ENCODE results near the gene TRPV4. TPM values are rescaled to one million over a fixed set of nuclear protein-coding genes. Genes with fewer than 3 reads are reported as not detected.

Gene TRPV4
- total and polyA plus RNA-seq, 9 of the 15 experiments (the other 6 are each of a cell fraction or from before 2014, with no cell fraction given) = 0.13 TPM; not detected in 8

GRCh38 chr12:109804820-109805761 lies 28.1 kb downstream of the TRPV4 start:
- no peak overlapping the region for H3K9ac ChIP-seq (ENCODE audit: insufficient read depth in 1 of 2, low read depth in 2 of 2, low read length in 2 of 2)
- intact Hi-C loops (cut with micrococcal nuclease) = loop anchor here (1.0 to 5.0 kb wide), 2 partner anchors 40 to 72 kb away; no protein-coding TSS in a partner anchor
- peaks cover 9% of the 10 kb centered on the region; the same call in 1 of the 2 replicates for H4K20me1 ChIP-seq (replicated peaks; ENCODE audit: control insufficient read depth, insufficient read depth, low read length)
- FAIRE-seq (peak; percentile 92), ATAC-seq (peak; percentile 95), DNase-seq (ENCODE audit: extremely low read depth in 1 of 4, low spot score in 3 of 4) (peak; percentile 63 to 90 (median 87))
- no peak overlapping the region for H3K27ac ChIP-seq (ENCODE audit: extremely low read depth, low read depth, low read length)
- H2AFZ ChIP-seq (ENCODE audit: low read depth, low read length) = no peak overlapping the region
- CTCF ChIA-PET (ENCODE audit: low intra/inter-chr PET ratio) = interaction anchor here (0.6 to 2.7 kb wide), 4 partner anchors 40 to 797 kb away, joined by 3 to 16 read pairs (median 9); partner anchors contain the start of gene GLTP
- no peak overlapping the region for H3K4me3 ChIP-seq
- H3K9me1 ChIP-seq (ENCODE audit: control insufficient read depth, insufficient read depth, low read length) = no peaks in the 10 kb centered on the region
- WGBS (ENCODE audit: insufficient coverage, low coverage, missing lambda C conversion rate) = 10% methylated on average over 12 of the region's 12 CpGs
- no TSS peak for BruUV-seq (replicated peaks)
- in situ Hi-C loops (cut with MboI) = no loop called here
- no peaks in the 10 kb centered on the region for H3K79me2 ChIP-seq (ENCODE audit: control insufficient read depth, insufficient read depth, low read length)
- H3K4me2 ChIP-seq (ENCODE audit: insufficient read depth, low read length) = no peak overlapping the region
- POLR2A ChIA-PET = interaction anchor here (0.5 to 1.3 kb wide), 3 partner anchors 13 to 62 kb away, joined by 3 to 6 read pairs (median 3); no protein-coding TSS in a partner anchor
- H3K27me3 ChIP-seq (ENCODE audit: control insufficient read depth in 2 of 2, insufficient read depth in 2 of 2, low read length in 2 of 2) = peaks cover 4 to 24% of the 10 kb centered on the region in 2 experiments; a peak in 3 of 5 replicates
- no peaks in the 10 kb centered on the region for H3K9me3 ChIP-seq (replicated peaks; ENCODE audit: control insufficient read depth, insufficient read depth, low read depth, low read length)
- H3K4me1 ChIP-seq (replicated peaks in 1 of 2; ENCODE audit: control insufficient read depth in 2 of 2, insufficient read depth in 2 of 2, low read length in 2 of 2) = no peaks in the 10 kb centered on the region; a peak in 1 of 5 replicates
- no peaks in the 10 kb centered on the region for H3K36me3 ChIP-seq (ENCODE audit: control insufficient read depth, insufficient read depth, low read length)
- TF ChIP-seq RBM25 (IDR thresholded peaks at IDR 0.05; ENCODE audit: low read depth, low read length, severe bottlenecking) (peak; percentile 35), CC2D1A (IDR thresholded peaks at IDR 0.05) (0 out of 2 replicates have a peak, but pooled peaks have one; percentile 19), CTCF (IDR thresholded peaks at IDR 0.05 in 2 of 3, conservative IDR thresholded peaks at IDR 0.05 in 1 of 3; ENCODE audit: insufficient read depth in 2 of 3, low read depth in 1 of 3, low read length in 3 of 3) (peak; percentile 90 to 96 (median 90)), SIRT6 (IDR thresholded peaks at IDR 0.05; ENCODE audit: low read depth, low read length) (no peak), ZFP36 (IDR thresholded peaks at IDR 0.05; ENCODE audit: low read depth, low read length, partially characterized antibody) (peak; percentile 95), PTTG1 (tag; IDR thresholded peaks at IDR 0.05; ENCODE audit: low read depth) (no peak), NRF1 (conservative IDR thresholded peaks at IDR 0.05 in 1 of 2, IDR thresholded peaks at IDR 0.05 in 1 of 2) (peak in 1 of 2 experiments; percentile 23; a peak in 1 of 4 replicates), SMARCA5 (IDR thresholded peaks at IDR 0.05) (peak; percentile 41; the same call in 1 of the 2 replicates), SMC3 (conservative IDR thresholded peaks at IDR 0.05; ENCODE audit: insufficient read depth, low read depth, low read length) (peak; percentile 92)
- TF ChIP-seq, protein P1, sequence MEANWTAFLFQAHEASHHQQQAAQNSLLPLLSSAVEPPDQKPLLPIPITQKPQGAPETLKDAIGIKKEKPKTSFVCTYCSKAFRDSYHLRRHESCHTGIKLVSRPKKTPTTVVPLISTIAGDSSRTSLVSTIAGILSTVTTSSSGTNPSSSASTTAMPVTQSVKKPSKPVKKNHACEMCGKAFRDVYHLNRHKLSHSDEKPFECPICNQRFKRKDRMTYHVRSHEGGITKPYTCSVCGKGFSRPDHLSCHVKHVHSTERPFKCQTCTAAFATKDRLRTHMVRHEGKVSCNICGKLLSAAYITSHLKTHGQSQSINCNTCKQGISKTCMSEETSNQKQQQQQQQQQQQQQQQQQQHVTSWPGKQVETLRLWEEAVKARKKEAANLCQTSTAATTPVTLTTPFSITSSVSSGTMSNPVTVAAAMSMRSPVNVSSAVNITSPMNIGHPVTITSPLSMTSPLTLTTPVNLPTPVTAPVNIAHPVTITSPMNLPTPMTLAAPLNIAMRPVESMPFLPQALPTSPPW (CRISPR knock-in tag; IDR thresholded peaks at IDR 0.05) = peak; percentile 32; the same call in 1 of the 2 replicates
